H1 (cell line): ENCODE data around the gene ASB16. TPM values are rescaled to one million over a fixed set of nuclear protein-coding genes. Genes with fewer than 3 reads are reported as not detected.

Experiments used
- CTCF ChIA-PET: fragments of 300-600 bp; sonication (Branson Sonifier 250); formaldehyde crosslinking; loops from one replicate; lab custom pipeline; 2021; ENCODE audit not compliant: partially characterized antibody; lab: Charles Lee
- POLR2A ChIA-PET: fragments of 300-600 bp; sonication (Branson Sonifier 250); formaldehyde crosslinking; loops from one replicate; lab custom pipeline; 2021; ENCODE audit warnings: inconsistent platforms; ENCODE audit not compliant: partially characterized antibody; lab: Charles Lee
- DNase-seq, 2 experiments: peaks; one replicate each; pipeline versions ENCODE4 v3.0.0 to v3.0.0-alpha.2; 2010 to 2022; ENCODE audit warnings: low spot score in 2 of 2, low read depth in 1 of 2, mixed read lengths in 1 of 2
- FAIRE-seq: peaks from 2 replicates; lab custom pipeline; 2011; peaks lifted over from hg19 to GRCh38; lab: Jason Lieb, UNC
- H2AFZ ChIP-seq: 2 replicates; pipeline ENCODE4 v1.8.1; 2012; ENCODE audit warnings: low read length, inconsistent platforms
- H2AK5ac ChIP-seq: 2 replicates; pipeline ENCODE4 v1.6.1; 2013; ENCODE audit warnings: low read depth, low read length
- H2BK120ac ChIP-seq: replicated peaks from 2 replicates; pipeline ENCODE3; 2013; ENCODE audit warnings: low read depth, low read length, inconsistent platforms
- H2BK12ac ChIP-seq: 2 replicates; pipeline ENCODE4 v1.6.1; 2013; ENCODE audit warnings: low read depth, low read length
- H2BK15ac ChIP-seq: 2 replicates; pipeline ENCODE4 v1.6.1; 2013; ENCODE audit warnings: low read length
- H2BK20ac ChIP-seq: 2 replicates; pipeline ENCODE4 v1.6.1; 2013; ENCODE audit warnings: low read length
- H2BK5ac ChIP-seq: 2 replicates; pipeline ENCODE4 v1.6.1; 2013; ENCODE audit warnings: low read depth, low read length
- H3K14ac ChIP-seq: 2 replicates; pipeline ENCODE4 v1.6.1; 2013; ENCODE audit warnings: inconsistent platforms; ENCODE audit not compliant: insufficient read length
- H3K18ac ChIP-seq: 2 replicates; pipeline ENCODE4 v1.6.1; 2013; ENCODE audit warnings: low read length; ENCODE audit errors: extremely low read depth
- H3K23ac ChIP-seq: 2 replicates; pipeline ENCODE4 v1.6.1; 2013; ENCODE audit warnings: inconsistent platforms; ENCODE audit not compliant: insufficient read length
- H3K23me2 ChIP-seq: 2 replicates; pipeline ENCODE4 v1.6.1; 2013; ENCODE audit warnings: low read depth, low read length
- H3K27ac ChIP-seq: 2 replicates; pipeline ENCODE4 v1.6.1; 2011; ENCODE audit warnings: low read depth, low read length, inconsistent platforms
- H3K27me3 ChIP-seq, 4 experiments: replicated peaks in 1 of 4; 1 replicate in 1 of 4; 2 replicates in 3 of 4; pipeline versions ENCODE4 v1.6.1 to v1.8.1; 2011 to 2013; ENCODE audit warnings: low read length in 3 of 4, mild to moderate bottlenecking in 3 of 4, inconsistent platforms in 2 of 4, mixed read lengths in 2 of 4, moderate library complexity in 1 of 4; ENCODE audit not compliant: control insufficient read depth in 3 of 4, insufficient read depth in 3 of 4; ENCODE audit errors: extremely low read depth in 1 of 4
- H3K36me3 ChIP-seq, 4 experiments: 2 replicates each; pipeline versions ENCODE4 v1.6.1 to v1.8.1; 2011 to 2013; ENCODE audit warnings: mild to moderate bottlenecking in 4 of 4, low read length in 3 of 4, moderate library complexity in 2 of 4, control low read depth in 1 of 4, inconsistent platforms in 1 of 4; ENCODE audit not compliant: insufficient read depth in 4 of 4, control insufficient read depth in 2 of 4
- H3K4ac ChIP-seq: replicated peaks from 2 replicates; pipeline ENCODE3; 2013; ENCODE audit warnings: low read length, low read depth, mixed read lengths, inconsistent platforms; ENCODE audit not compliant: insufficient read length
- H3K4me1 ChIP-seq, 4 experiments: replicated peaks in 1 of 4; 1 replicate in 1 of 4; 2 replicates in 3 of 4; pipeline versions ENCODE4 v1.6.1 to v1.8.1; 2011 to 2013; ENCODE audit warnings: low read length in 3 of 4, inconsistent platforms in 2 of 4, mixed read lengths in 1 of 4; ENCODE audit not compliant: insufficient read depth in 4 of 4, control insufficient read depth in 3 of 4
- H3K4me2 ChIP-seq, 2 experiments: 2 replicates each; pipeline versions ENCODE4 v1.6.1 to v1.8.1; 2011 to 2013; ENCODE audit warnings: low read depth in 2 of 2, low read length in 2 of 2, control low read depth in 1 of 2, inconsistent platforms in 1 of 2, mild to moderate bottlenecking in 1 of 2; ENCODE audit not compliant: insufficient read depth in 1 of 2
- H3K4me3 ChIP-seq, 4 experiments: fragments of 200-600, 300-600 bp in 1 of 4; sonication (generic), shearing (Covaris generic), sonication (Bioruptor Twin) in 1 of 4; 2 replicates each; pipeline versions ENCODE4 v1.5.1 to v1.8.1; 2011 to 2016; ENCODE audit warnings: low read length in 4 of 4, low read depth in 3 of 4, control low read depth in 2 of 4, inconsistent platforms in 2 of 4, mild to moderate bottlenecking in 2 of 4, mixed read lengths in 1 of 4, moderate library complexity in 1 of 4; ENCODE audit not compliant: insufficient read depth in 2 of 4; ENCODE audit errors: extremely low read depth in 1 of 4
- H3K56ac ChIP-seq: replicated peaks from 2 replicates; pipeline ENCODE3; 2013; ENCODE audit warnings: low read depth, mild to moderate bottlenecking, mixed read lengths, low read length, inconsistent platforms; ENCODE audit not compliant: insufficient read length
- H3K79me1 ChIP-seq: 2 replicates; pipeline ENCODE4 v1.6.1; 2013; ENCODE audit warnings: low read depth, low read length, control low read depth
- H3K79me2 ChIP-seq, 2 experiments: 2 replicates each; pipeline versions ENCODE4 v1.6.1 to v1.8.1; 2012 to 2013; ENCODE audit warnings: low read length in 2 of 2, mild to moderate bottlenecking in 2 of 2, inconsistent platforms in 1 of 2; ENCODE audit not compliant: insufficient read depth in 2 of 2, control insufficient read depth in 1 of 2
- H3K9ac ChIP-seq, 4 experiments: replicated peaks in 1 of 4; 1 replicate in 1 of 4; 2 replicates in 3 of 4; pipeline versions ENCODE4 v1.6.1 to v1.8.1; 2011 to 2013; ENCODE audit warnings: low read depth in 3 of 4, low read length in 3 of 4, control low read depth in 2 of 4, mild to moderate bottlenecking in 2 of 4, moderate library complexity in 2 of 4, inconsistent platforms in 1 of 4; ENCODE audit errors: extremely low read depth in 1 of 4
- H3K9me3 ChIP-seq, 2 experiments: 2 replicates each; pipeline versions ENCODE4 v1.6.1 to v1.8.1; 2012 to 2013; ENCODE audit warnings: mild to moderate bottlenecking in 2 of 2, moderate library complexity in 2 of 2, control low read depth in 1 of 2, inconsistent platforms in 1 of 2, low read depth in 1 of 2, low read length in 1 of 2, mixed read lengths in 1 of 2; ENCODE audit not compliant: insufficient read depth in 2 of 2
- H4K20me1 ChIP-seq, 2 experiments: replicated peaks in 1 of 2; 2 replicates each; pipeline versions ENCODE3 to v1.8.1; 2011 to 2013; ENCODE audit warnings: inconsistent platforms in 2 of 2, low read length in 2 of 2, mild to moderate bottlenecking in 1 of 2; ENCODE audit not compliant: insufficient read depth in 2 of 2, control insufficient read depth in 1 of 2
- H4K5ac ChIP-seq: 2 replicates; pipeline ENCODE4 v1.6.1; 2013; ENCODE audit warnings: low read length, low read depth, mixed read lengths, inconsistent platforms; ENCODE audit not compliant: insufficient read length
- H4K8ac ChIP-seq: 2 replicates; pipeline ENCODE4 v1.8.0; 2013; ENCODE audit warnings: mild to moderate bottlenecking, moderate library complexity, low read length, inconsistent platforms; ENCODE audit not compliant: insufficient read depth; ENCODE audit errors: extremely low read depth
- H4K91ac ChIP-seq: replicated peaks from 2 replicates; pipeline ENCODE3; 2013; ENCODE audit warnings: low read length, mixed read lengths, inconsistent platforms; ENCODE audit not compliant: insufficient read length
- BCL11A ChIP-seq, 2 experiments: IDR thresholded peaks; one replicate each; pipeline ENCODE4 v1.6.1; 2011; ENCODE audit warnings: low read depth in 2 of 2, low read length in 2 of 2, mild to moderate bottlenecking in 2 of 2
- JUN ChIP-seq: IDR thresholded peaks from 2 replicates; pipeline ENCODE4 v1.6.1; 2011; ENCODE audit warnings: low read depth, mild to moderate bottlenecking, improper control_type of control experiment, low read length
- TAF7 ChIP-seq: optimal IDR thresholded peaks from 2 replicates; pipeline ENCODE3; 2011; ENCODE audit warnings: low read depth, mild to moderate bottlenecking, inconsistent platforms, low read length, moderate library complexity, borderline replicate concordance
- ZNF274 ChIP-seq: IDR thresholded peaks from 2 replicates; pipeline ENCODE4 v1.7.0; 2012; ENCODE audit warnings: low read length, borderline replicate concordance; ENCODE audit errors: extremely low read depth
- WGBS, 2 experiments: shearing (Covaris generic) in 1 of 2; methylation state at CpG; one replicate each; pipeline versions ENCODE4 v1.1.6 to v1.1.7; 2013 to 2015; ENCODE audit warnings: low lambda C conversion rate in 2 of 2, mixed read lengths in 2 of 2, inconsistent platforms in 1 of 2, low coverage in 1 of 2, missing lambda C conversion rate in 1 of 2; ENCODE audit not compliant: insufficient replicate concordance in 2 of 2, insufficient coverage in 1 of 2, insufficient read length in 1 of 2; ENCODE audit errors: extremely low coverage in 1 of 2, missing lambda C conversion rate in 1 of 2; 5-methylcytosine and 5-hydroxymethylcytosine counted together
- polyA plus RNA-seq, 7 experiments: library from polyadenylated mRNA; depleted of rRNA in 3 of 7; stranded (reverse) in 5 of 7; unstranded in 2 of 7; fragments of >200 nt in 5 of 7; fragments of 200-250 nt in 2 of 7; gene quantifications; 1 replicate in 5 of 7; 2 replicates in 1 of 7; 4 replicates in 1 of 7; pipeline versions ENCODE4 v1.2.1 to v1.2.3, GENCODE V29; 2011 to 2013; ENCODE audit warnings: missing spikeins in 2 of 7, mixed read lengths in 2 of 7
- total RNA-seq: library from RNA; stranded (reverse); fragmentation: NEBNext Ultra II Directional; extraction: Animal tissue kit (Norgen Biotek cat#: 25700); gene quantifications from 2 replicates; pipeline ENCODE4 v1.2.1, GENCODE V29; 2021

The ASB16 gene
- total and polyA plus RNA-seq, 2 of the 8 experiments (the other 6 are each of a cell fraction or from before 2014, with no cell fraction given), result 0.05 TPM; not detected in 1

DNA sequence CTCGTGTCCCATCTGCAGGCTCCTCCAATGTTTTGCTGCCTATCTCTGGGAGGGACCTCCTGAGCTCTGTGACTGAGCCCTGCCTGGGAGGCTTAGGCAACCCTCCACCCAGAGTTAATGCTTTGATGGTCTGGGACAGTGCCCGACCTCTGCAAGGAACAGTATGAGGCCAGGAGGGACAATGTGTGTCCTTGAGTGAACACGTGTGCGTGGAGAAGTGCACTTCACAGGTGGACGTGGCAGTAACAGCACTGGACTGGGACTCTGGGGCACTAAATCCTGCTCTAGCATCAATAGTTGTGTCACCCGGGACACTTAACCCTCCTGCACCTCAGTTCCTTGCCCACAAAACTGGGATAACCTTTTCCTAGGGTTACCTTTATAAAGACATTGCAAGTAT is 44.4 kb downstream of the ASB16 start:
- Histone ChIP-seq H3K36me3 (peaks cover 25 to 51% (median 39%) of the 10 kb centered on the region in 4 experiments), H3K4ac (no peak overlapping the region), H3K14ac (no peak overlapping the region), H2BK20ac (no peak overlapping the region), H2BK12ac (no peak overlapping the region), H4K20me1 (peaks cover 0 to 10% of the 10 kb centered on the region in 2 experiments), H4K5ac (no peak overlapping the region), H3K4me3 (no peak overlapping the region), H3K4me1 (peaks cover 2 to 24% (median 6%) of the 10 kb centered on the region in 4 experiments), H3K9ac (no peak overlapping the region), H2AFZ (no peak overlapping the region), H4K8ac (no peak overlapping the region), H3K23ac (no peak overlapping the region), H3K27ac (no peak overlapping the region), H3K27me3 (no peaks in the 10 kb centered on the region), H3K56ac (no peak overlapping the region), H2BK5ac (no peak overlapping the region), H3K79me2 (peaks cover 11 to 23% of the 10 kb centered on the region in 2 experiments), H4K91ac (no peak overlapping the region), H3K23me2 (peaks cover 8% of the 10 kb centered on the region), H3K4me2 (no peak overlapping the region), H2AK5ac (no peak overlapping the region), H3K9me3 (no peaks in the 10 kb centered on the region), H2BK15ac (no peak overlapping the region), H2BK120ac (no peak overlapping the region), H3K18ac (no peak overlapping the region), H3K79me1 (peaks cover 9% of the 10 kb centered on the region)
- DNase-seq (no peak), FAIRE-seq (no peak)
- TF ChIP-seq TAF7 (no peak), BCL11A (IDR thresholded peaks at IDR 0.05; ENCODE audit: low read depth in 2 of 2, low read length in 2 of 2) (no peak), ZNF274 (no peak), JUN (no peak)
- 93% methylated on average over 6 of the region's 6 CpGs; no CpG with 5 or more reads in 1 of the 2 experiments for WGBS, 2 experiments
- ChIA-PET CTCF (interaction anchor here (0.7 to 12.7 kb wide), 4 partner anchors 9 to 136 kb away, joined by 3 to 158 read pairs (median 6); no protein-coding TSS in a partner anchor), POLR2A (interaction anchor here (1.0 to 10.4 kb wide), 7 partner anchors 10 to 120 kb away, joined by 3 to 135 read pairs (median 5); partner anchors contain the start of genes ATXN7L3, RUNDC3A and SLC25A39)
